Breast epithelium (tissue), 3 donors: ENCODE measurements around the gene MICU2.

ENCODE experiments used
- CTCF ChIP-seq, 3 donors: fragments of 450-650 bp; IDR thresholded peaks; one replicate each; pipeline ENCODE4 v1.5.1; 2016 to 2017; ENCODE audit warnings: antibody characterized with exemption in 3 of 3, mild to moderate bottlenecking in 3 of 3, moderate library complexity in 3 of 3
- POLR2AphosphoS5 ChIP-seq, 3 donors: sonication (generic); formaldehyde crosslinking; IDR thresholded peaks; one replicate each; pipeline ENCODE4 v1.6.1; 2017; ENCODE audit warnings: antibody characterized with exemption in 3 of 3

- TF ChIP-seq CTCF (IDR thresholded peaks at IDR 0.05) = no peak
- no peak for TF ChIP-seq POLR2AphosphoS5 (IDR thresholded peaks at IDR 0.05)
Observed at GRCh38 chr13:21619633-21620220, 15.8 kb upstream of the MICU2 start.
